PFSK-1 (cell line): Measurements from ENCODE around the gene PPP1R13L.

Experiments used
- FOXP2 ChIP-seq: optimal IDR thresholded peaks from 2 replicates; pipeline ENCODE3; 2011; ENCODE audit warnings: borderline replicate concordance, control low read depth, inconsistent platforms; ENCODE audit not compliant: insufficient read depth; ENCODE audit errors: extremely low read length, extremely low read depth
- POLR2AphosphoS5 ChIP-seq: IDR thresholded peaks from 2 replicates; pipeline ENCODE4 v1.6.1; 2012; ENCODE audit warnings: low read depth, mild to moderate bottlenecking, control low read depth, low read length, moderate library complexity
- REST ChIP-seq, 2 experiments: IDR thresholded peaks; 2 replicates each; pipeline versions ENCODE4 v1.6.1 to v1.8.0; 2011 to 2012; ENCODE audit warnings: low read depth in 2 of 2, low read length in 2 of 2, control low read depth in 1 of 2, inconsistent platforms in 1 of 2, mild to moderate bottlenecking in 1 of 2, moderate library complexity in 1 of 2; ENCODE audit not compliant: insufficient read depth in 1 of 2
- SIN3A ChIP-seq: IDR thresholded peaks from 2 replicates; pipeline ENCODE4 v1.6.1; 2012; ENCODE audit warnings: mild to moderate bottlenecking, low read length, moderate library complexity, borderline replicate concordance; ENCODE audit not compliant: insufficient read depth
- TAF1 ChIP-seq: IDR thresholded peaks from 2 replicates; pipeline ENCODE4 v1.6.1; 2012; ENCODE audit warnings: low read length, control low read depth, borderline replicate concordance; ENCODE audit not compliant: insufficient read depth

The PPP1R13L gene

GRCh38 chr19:45448887-45449299 is 44.0 kb upstream of the PPP1R13L start:
- TF ChIP-seq TAF1 (no peak), FOXP2 (no peak), SIN3A (no peak), REST (IDR thresholded peaks at IDR 0.05; ENCODE audit: insufficient read depth in 1 of 2, low read depth in 2 of 2, low read length in 2 of 2) (no peak), POLR2AphosphoS5 (no peak)

DNA sequence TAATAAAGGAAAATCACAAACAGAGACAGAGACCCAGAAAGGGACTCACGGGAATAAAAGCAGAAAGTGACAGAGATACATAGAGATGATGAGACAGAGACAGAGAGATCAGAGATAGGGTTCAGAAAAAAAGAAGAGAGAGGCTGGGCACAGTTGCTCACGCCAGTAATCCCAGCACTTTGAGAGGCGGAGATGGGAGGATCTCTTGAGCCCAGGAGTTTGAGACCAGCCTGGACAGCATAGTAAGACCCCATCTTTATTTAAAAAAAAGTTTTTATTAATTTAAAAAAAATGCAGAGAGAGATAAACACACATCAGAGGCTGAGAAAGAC is 43.5 kb upstream of the PPP1R13L start:
- TF ChIP-seq FOXP2: no peak
- TF ChIP-seq POLR2AphosphoS5: no peak
- no peak for TF ChIP-seq TAF1
- TF ChIP-seq REST (IDR thresholded peaks at IDR 0.05; ENCODE audit: insufficient read depth in 1 of 2, low read depth in 2 of 2, low read length in 2 of 2): no peak
- TF ChIP-seq SIN3A: no peak

- TF ChIP-seq REST (IDR thresholded peaks at IDR 0.05; ENCODE audit: insufficient read depth in 1 of 2, low read depth in 2 of 2, low read length in 2 of 2): no peak
- TF ChIP-seq POLR2AphosphoS5: no peak
- TF ChIP-seq TAF1: no peak
- TF ChIP-seq FOXP2: no peak
These were observed 42.1 kb upstream of the PPP1R13L start for GRCh38 chr19:45446944-45447343.

DNA sequence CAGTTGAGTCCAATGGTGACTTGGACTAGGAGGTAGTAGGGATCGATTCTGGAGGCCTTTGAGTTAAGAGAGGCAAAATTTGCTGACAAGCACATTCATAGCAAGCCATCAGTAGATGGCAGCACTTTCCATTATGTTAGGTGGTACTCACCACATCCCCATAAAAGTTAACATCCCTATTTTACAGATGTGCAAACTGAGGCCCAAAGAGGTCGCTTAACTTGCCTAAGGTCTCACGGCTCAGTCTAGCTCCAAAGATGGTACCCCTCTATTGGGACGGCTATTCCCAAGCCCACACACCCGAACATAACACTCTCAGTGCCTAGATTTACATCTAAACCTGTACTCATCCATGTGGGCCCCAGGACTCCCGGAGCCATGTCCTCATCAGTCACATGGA is 41.4 kb upstream of the PPP1R13L start:
- TF ChIP-seq SIN3A: no peak
- no peak for TF ChIP-seq REST (IDR thresholded peaks at IDR 0.05; ENCODE audit: insufficient read depth in 1 of 2, low read depth in 2 of 2, low read length in 2 of 2)
- no peak for TF ChIP-seq FOXP2

DNA sequence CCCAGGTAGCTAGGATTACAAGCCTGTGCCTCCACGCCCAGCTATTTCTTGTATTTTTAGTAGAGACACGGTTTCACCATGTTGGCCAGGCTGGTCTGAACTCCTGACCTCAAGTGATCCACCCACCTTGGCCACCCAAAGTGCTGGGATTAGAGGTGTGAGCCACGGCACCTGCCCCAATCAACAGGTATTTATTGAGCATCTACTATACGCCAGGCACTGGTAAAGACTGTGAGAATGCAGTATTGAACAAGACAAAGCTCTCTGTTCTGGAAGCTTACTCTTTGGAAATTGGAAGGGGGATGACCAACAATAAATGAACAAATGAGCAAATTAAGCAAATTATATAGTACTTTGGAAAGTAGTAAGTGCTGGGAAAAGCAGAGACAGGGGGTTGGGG is 40.3 kb upstream of the PPP1R13L start:
- TF ChIP-seq TAF1: no peak
- TF ChIP-seq SIN3A: no peak
- no peak for TF ChIP-seq POLR2AphosphoS5
- TF ChIP-seq REST (IDR thresholded peaks at IDR 0.05; ENCODE audit: insufficient read depth in 1 of 2, low read depth in 2 of 2, low read length in 2 of 2): no peak
- TF ChIP-seq FOXP2: no peak
